Measurements from ENCODE around the gene HOMER3. TPM values are rescaled to one million over a fixed set of nuclear protein-coding genes. Genes with fewer than 3 reads are reported as not detected.
A peak's percentile ranks its signal among the peaks of the same experiment; 100 is the strongest.

Gene HOMER3
- total and polyA plus RNA-seq, 2 of the 13 experiments (the other 11 are each of a cell fraction or from before 2014, with no cell fraction given): 21.3 to 27.3 TPM

DNA sequence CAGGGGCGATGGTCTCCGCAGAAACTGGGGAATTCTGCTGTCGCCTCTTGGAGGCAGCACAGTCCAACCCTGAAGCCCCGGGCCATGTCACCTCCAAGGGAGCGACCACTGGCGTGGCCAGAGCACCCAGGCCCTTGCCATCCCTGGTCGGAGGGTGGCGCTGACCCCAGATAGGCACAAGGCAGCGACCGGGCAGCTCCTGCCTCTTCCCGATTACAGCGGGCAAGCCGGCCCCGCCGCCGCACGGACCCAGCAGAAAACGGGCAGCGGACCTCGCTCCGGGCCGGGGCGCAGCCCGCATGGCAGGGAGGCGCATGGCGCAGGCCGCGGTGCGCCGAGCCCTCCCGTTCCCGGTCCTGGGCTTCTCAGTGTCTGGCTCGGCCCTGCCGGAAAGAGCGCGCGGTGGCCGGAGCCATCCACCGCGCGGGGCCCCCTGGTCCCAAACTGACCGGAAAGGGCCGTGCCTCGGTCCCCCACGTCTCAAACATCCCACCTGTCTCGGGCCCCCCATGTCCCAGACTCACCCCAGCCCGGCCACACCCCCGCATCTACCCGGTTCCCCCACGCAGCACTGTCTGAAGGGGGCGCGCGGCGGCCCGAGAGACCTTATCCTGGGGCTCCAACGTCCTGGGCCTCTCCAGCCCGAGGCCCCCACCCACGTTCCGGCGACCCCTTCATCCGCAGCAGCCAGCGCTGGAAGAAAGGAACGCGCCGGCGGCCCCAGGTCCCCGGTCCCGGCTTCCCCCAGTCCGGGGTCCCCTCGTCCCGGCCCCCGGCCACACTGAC is 45.8 kb downstream of the HOMER3 start (continued):
- TF ChIP-seq ZNF121 (CRISPR knock-in tag; IDR thresholded peaks at IDR 0.05) (peak; percentile 70; the same call in 1 of the 2 replicates), PHF21A (CRISPR knock-in tag; IDR thresholded peaks at IDR 0.05) (peak; percentile 47), ZFX (CRISPR knock-in tag; IDR thresholded peaks at IDR 0.05; ENCODE audit: low read depth) (peak; percentile 75), RBFOX2 (IDR thresholded peaks at IDR 0.05; ENCODE audit: low read depth, low read length) (peak; percentile 64), MXD3 (CRISPR knock-in tag; IDR thresholded peaks at IDR 0.05) (0 out of 2 replicates have a peak, but pooled peaks have one; percentile 28), TAF1 (CRISPR knock-in tag; IDR thresholded peaks at IDR 0.05) (peak; percentile 34; the same call in 1 of the 2 replicates), RBAK (CRISPR knock-in tag; IDR thresholded peaks at IDR 0.05) (no peak), CBFB (CRISPR knock-in tag; IDR thresholded peaks at IDR 0.05) (0 out of 2 replicates have a peak, but pooled peaks have one; percentile 32), RAD21 (CRISPR knock-in tag; IDR thresholded peaks at IDR 0.05) (peak; percentile 89), AKAP8 (CRISPR knock-in tag; IDR thresholded peaks at IDR 0.05) (peak; percentile 70; the same call in 1 of the 2 replicates), RXRB (CRISPR knock-in tag; IDR thresholded peaks at IDR 0.05; ENCODE audit: borderline replicate concordance) (peak; percentile 31; the same call in 1 of the 2 replicates), PPARG (CRISPR knock-in tag; conservative IDR thresholded peaks at IDR 0.05) (0 out of 2 replicates have a peak, but pooled peaks have one; percentile 10), SAFB2 (CRISPR knock-in tag; IDR thresholded peaks at IDR 0.05; ENCODE audit: borderline replicate concordance, low read depth) (peak; percentile 65; the same call in 1 of the 2 replicates), MED1 (CRISPR knock-in tag; IDR thresholded peaks at IDR 0.05) (peak; percentile 31; the same call in 1 of the 2 replicates), IKZF5 (CRISPR knock-in tag; IDR thresholded peaks at IDR 0.05) (peak; percentile 53; the same call in 1 of the 2 replicates), MXD4 (CRISPR knock-in tag; IDR thresholded peaks at IDR 0.05) (peak; percentile 60; the same call in 1 of the 2 replicates), NFKB2 (CRISPR knock-in tag; IDR thresholded peaks at IDR 0.05; ENCODE audit: borderline replicate concordance) (peak; percentile 43; the same call in 1 of the 2 replicates), ZNF296 (CRISPR knock-in tag; conservative IDR thresholded peaks at IDR 0.05) (0 out of 2 replicates have a peak, but pooled peaks have one; percentile 70), HNRNPL (IDR thresholded peaks at IDR 0.05; ENCODE audit: low read depth, low read length) (peak; percentile 91)
- TF ChIP-seq, protein P1, sequence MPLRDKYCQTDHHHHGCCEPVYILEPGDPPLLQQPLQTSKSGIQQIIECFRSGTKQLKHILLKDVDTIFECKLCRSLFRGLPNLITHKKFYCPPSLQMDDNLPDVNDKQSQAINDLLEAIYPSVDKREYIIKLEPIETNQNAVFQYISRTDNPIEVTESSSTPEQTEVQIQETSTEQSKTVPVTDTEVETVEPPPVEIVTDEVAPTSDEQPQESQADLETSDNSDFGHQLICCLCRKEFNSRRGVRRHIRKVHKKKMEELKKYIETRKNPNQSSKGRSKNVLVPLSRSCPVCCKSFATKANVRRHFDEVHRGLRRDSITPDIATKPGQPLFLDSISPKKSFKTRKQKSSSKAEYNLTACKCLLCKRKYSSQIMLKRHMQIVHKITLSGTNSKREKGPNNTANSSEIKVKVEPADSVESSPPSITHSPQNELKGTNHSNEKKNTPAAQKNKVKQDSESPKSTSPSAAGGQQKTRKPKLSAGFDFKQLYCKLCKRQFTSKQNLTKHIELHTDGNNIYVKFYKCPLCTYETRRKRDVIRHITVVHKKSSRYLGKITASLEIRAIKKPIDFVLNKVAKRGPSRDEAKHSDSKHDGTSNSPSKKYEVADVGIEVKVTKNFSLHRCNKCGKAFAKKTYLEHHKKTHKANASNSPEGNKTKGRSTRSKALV (CRISPR knock-in tag; IDR thresholded peaks at IDR 0.05): peak; percentile 98
- TF ChIP-seq, protein P2, sequence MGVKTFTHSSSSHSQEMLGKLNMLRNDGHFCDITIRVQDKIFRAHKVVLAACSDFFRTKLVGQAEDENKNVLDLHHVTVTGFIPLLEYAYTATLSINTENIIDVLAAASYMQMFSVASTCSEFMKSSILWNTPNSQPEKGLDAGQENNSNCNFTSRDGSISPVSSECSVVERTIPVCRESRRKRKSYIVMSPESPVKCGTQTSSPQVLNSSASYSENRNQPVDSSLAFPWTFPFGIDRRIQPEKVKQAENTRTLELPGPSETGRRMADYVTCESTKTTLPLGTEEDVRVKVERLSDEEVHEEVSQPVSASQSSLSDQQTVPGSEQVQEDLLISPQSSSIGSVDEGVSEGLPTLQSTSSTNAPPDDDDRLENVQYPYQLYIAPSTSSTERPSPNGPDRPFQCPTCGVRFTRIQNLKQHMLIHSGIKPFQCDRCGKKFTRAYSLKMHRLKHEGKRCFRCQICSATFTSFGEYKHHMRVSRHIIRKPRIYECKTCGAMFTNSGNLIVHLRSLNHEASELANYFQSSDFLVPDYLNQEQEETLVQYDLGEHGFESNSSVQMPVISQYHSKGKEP (CRISPR knock-in tag; IDR thresholded peaks at IDR 0.05): no peak
- TF ChIP-seq, protein P3, sequence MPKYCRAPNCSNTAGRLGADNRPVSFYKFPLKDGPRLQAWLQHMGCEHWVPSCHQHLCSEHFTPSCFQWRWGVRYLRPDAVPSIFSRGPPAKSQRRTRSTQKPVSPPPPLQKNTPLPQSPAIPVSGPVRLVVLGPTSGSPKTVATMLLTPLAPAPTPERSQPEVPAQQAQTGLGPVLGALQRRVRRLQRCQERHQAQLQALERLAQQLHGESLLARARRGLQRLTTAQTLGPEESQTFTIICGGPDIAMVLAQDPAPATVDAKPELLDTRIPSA (CRISPR knock-in tag; IDR thresholded peaks at IDR 0.05; ENCODE audit: borderline replicate concordance): 0 out of 2 replicates have a peak, but pooled peaks have one; percentile 34
